A549 (cell line): ENCODE results near the gene VAMP5. TPM values are rescaled to one million over a fixed set of nuclear protein-coding genes. Genes with fewer than 3 reads are reported as not detected.

ENCODE experiments used
- ATAC-seq, 2 experiments: fragments of 200-7000 bp in 1 of 2; fragments of >200 bp in 1 of 2; cut with Nextera tagmentation in 1 of 2; cut with Tn5 transposase in 1 of 2; 3 replicates each; pipeline versions ENCODE4 v1.8.0 to v1.9.1; 2018 to 2020; ENCODE audit warnings: mild to moderate bottlenecking in 1 of 2, moderate library complexity in 1 of 2
- CTCF ChIA-PET: fragments of 300-600 bp; sonication (Branson Sonifier 250); formaldehyde crosslinking; extraction: SDS; loops from one replicate; lab custom pipeline; 2021; ENCODE audit warnings: antibody characterized with exemption, inconsistent platforms; lab: Yijun Ruan, JAX
- POLR2A ChIA-PET: fragments of 350-600 bp; formaldehyde crosslinking; extraction: SDS; loops from one replicate; lab custom pipeline; 2021; ENCODE audit warnings: antibody characterized with exemption, inconsistent platforms; lab: Yijun Ruan, JAX
- DNase-seq, 2 experiments: peaks; one replicate each; pipeline versions ENCODE4 v3.0.0 to v3.0.0-alpha.2; 2011 to 2016; ENCODE audit warnings: low read depth in 1 of 2, low spot score in 1 of 2
- FAIRE-seq: peaks from 2 replicates; lab custom pipeline; 2011; peaks lifted over from hg19 to GRCh38; lab: Jason Lieb, UNC
- H3K27ac ChIP-seq, 2 experiments: fragments of >200 bp; sonication (Bioruptor Twin); formaldehyde crosslinking; 3 replicates each; pipeline ENCODE4 v1.5.1; 2016 to 2017
- H3K4me1 ChIP-seq: fragments of >200 bp; sonication (Bioruptor Twin); formaldehyde crosslinking; 3 replicates; pipeline ENCODE4 v1.6.1; 2016
- H3K4me2 ChIP-seq: fragments of >200 bp; sonication (Bioruptor Twin); formaldehyde crosslinking; 3 replicates; pipeline ENCODE4 v1.6.1; 2016
- H3K4me3 ChIP-seq: fragments of >200 bp; sonication (Bioruptor Twin); formaldehyde crosslinking; 3 replicates; pipeline ENCODE4 v1.5.1; 2016
- H3K9me3 ChIP-seq: fragments of >200 bp; sonication (Bioruptor Twin); formaldehyde crosslinking; 3 replicates; pipeline ENCODE4 v1.6.1; 2016
- ATOH8 ChIP-seq: fragments of 250-450 bp; sonication (Bioruptor Pico); IDR thresholded peaks from 2 replicates; pipeline ENCODE4 v1.5.0; 2020; ENCODE audit warnings: low read depth, mild to moderate bottlenecking, moderate library complexity
- BCL3 ChIP-seq: fragments of >200 bp; sonication (Bioruptor Twin); formaldehyde crosslinking; IDR thresholded peaks from 3 replicates; pipeline ENCODE4 v1.6.1; 2016
- CBX8 ChIP-seq: fragments of 200-600 bp; sonication (generic); IDR thresholded peaks from 2 replicates; pipeline ENCODE4 v1.6.1; 2016
- E2F6 ChIP-seq: IDR thresholded peaks from 2 replicates; pipeline ENCODE4 v1.6.1; 2012; ENCODE audit warnings: low read depth, borderline replicate concordance
- EP300 ChIP-seq, 2 experiments: fragments of >200 bp; sonication (Bioruptor Twin); formaldehyde crosslinking; IDR thresholded peaks; 2 replicates in 1 of 2; 3 replicates in 1 of 2; pipeline ENCODE4 v1.6.1; 2016 to 2017
- ESRRA ChIP-seq: fragments of 150-350 bp; IDR thresholded peaks from 2 replicates; pipeline ENCODE4 v1.6.1; 2014; ENCODE audit warnings: mild to moderate bottlenecking, low read length, borderline replicate concordance
- FOSB ChIP-seq: fragments of 250-450 bp; sonication (Bioruptor Pico); IDR thresholded peaks from 2 replicates; pipeline ENCODE4 v1.5.0; 2020; ENCODE audit warnings: mild to moderate bottlenecking, moderate library complexity
- FOSL2 ChIP-seq, 2 experiments: fragments of 450-650 bp in 1 of 2; fragments of >200 bp in 1 of 2; sonication (Bioruptor Twin) in 1 of 2; formaldehyde crosslinking; IDR thresholded peaks; 2 replicates each; pipeline versions ENCODE4 v1.5.0 to v1.6.1; 2016 to 2020; ENCODE audit warnings: mild to moderate bottlenecking in 1 of 2, moderate library complexity in 1 of 2
- HDAC2 ChIP-seq: fragments of 200-600 bp; sonication (generic); IDR thresholded peaks from 2 replicates; pipeline ENCODE4 v1.6.1; 2016
- HOXB5 ChIP-seq: fragments of 250-450 bp; sonication (Bioruptor Pico); IDR thresholded peaks from 2 replicates; pipeline ENCODE4 v1.5.0; 2020; ENCODE audit warnings: mild to moderate bottlenecking, moderate library complexity
- JUN ChIP-seq, 2 experiments: fragments of >200 bp; sonication (Bioruptor Twin); formaldehyde crosslinking; IDR thresholded peaks; 2 replicates in 1 of 2; 3 replicates in 1 of 2; pipeline ENCODE4 v1.6.1; 2016 to 2017
- MAX ChIP-seq: IDR thresholded peaks from 2 replicates; pipeline ENCODE4 v1.6.1; 2012
- MAZ ChIP-seq: fragments of 150-350 bp; IDR thresholded peaks from 2 replicates; pipeline ENCODE4 v1.6.1; 2014; ENCODE audit warnings: antibody characterized with exemption, low read depth, low read length, borderline replicate concordance
- MYC ChIP-seq: IDR thresholded peaks from 2 replicates; pipeline ENCODE4 v1.6.1; 2012; ENCODE audit warnings: mild to moderate bottlenecking, inconsistent platforms, low read length, improper control_type of control experiment, borderline replicate concordance
- NFE2L2 ChIP-seq: fragments of 150-350 bp; conservative IDR thresholded peaks from 2 replicates; pipeline ENCODE4 v1.6.1; 2014; ENCODE audit warnings: low read length
- NPAS2 ChIP-seq: fragments of 250-450 bp; sonication (Bioruptor Pico); IDR thresholded peaks from 2 replicates; pipeline ENCODE4 v1.8.0; 2022; ENCODE audit warnings: mild to moderate bottlenecking, moderate library complexity, borderline replicate concordance
- RAD21 ChIP-seq, 2 experiments: fragments of >200 bp in 1 of 2; sonication (Bioruptor Twin) in 1 of 2; formaldehyde crosslinking in 1 of 2; IDR thresholded peaks in 1 of 2; conservative IDR thresholded peaks in 1 of 2; 2 replicates in 1 of 2; 3 replicates in 1 of 2; pipeline ENCODE4 v1.6.1; 2012 to 2018; ENCODE audit warnings: inconsistent platforms in 1 of 2
- RFX5 ChIP-seq: fragments of 450-650 bp; IDR thresholded peaks from 2 replicates; pipeline ENCODE4 v1.7.1; 2014; ENCODE audit warnings: antibody characterized with exemption, mild to moderate bottlenecking, moderate library complexity
- SREBF2 ChIP-seq: fragments of 450-650 bp; IDR thresholded peaks from 2 replicates; pipeline ENCODE4 v1.6.1; 2014; ENCODE audit warnings: mild to moderate bottlenecking, moderate library complexity
- TP53 ChIP-seq: fragments of 250-450 bp; sonication (Bioruptor Pico); IDR thresholded peaks from 2 replicates; pipeline ENCODE4 v1.5.0; 2021; ENCODE audit warnings: mild to moderate bottlenecking, moderate library complexity
- ZC3H11A ChIP-seq: fragments of 450-650 bp; IDR thresholded peaks from 2 replicates; pipeline ENCODE4 v1.6.1; 2014; ENCODE audit warnings: antibody characterized with exemption, mild to moderate bottlenecking
- ZFP36 ChIP-seq: fragments of 450-650 bp; IDR thresholded peaks from 2 replicates; pipeline ENCODE4 v1.6.1; 2014; ENCODE audit warnings: borderline replicate concordance; ENCODE audit not compliant: partially characterized antibody
- ZNF302 ChIP-seq: fragments of 250-450 bp; sonication (Bioruptor Pico); IDR thresholded peaks from 2 replicates; pipeline ENCODE4 v1.9.0; 2021; ENCODE audit warnings: inconsistent platforms, mild to moderate bottlenecking, moderate library complexity
- WGBS: methylation state at CpG from one replicate; pipeline ENCODE4 v1.1.6; 2017; ENCODE audit errors: missing lambda C conversion rate; 5-methylcytosine and 5-hydroxymethylcytosine counted together
- polyA plus RNA-seq, 4 experiments: library from polyadenylated mRNA; depleted of rRNA in 3 of 4; stranded (reverse); fragments of >200 nt; fragmentation: RNase III in 1 of 4; extraction: RNeasy Plus Mini Kit Qiagen cat#74134 plus additional on column Dnase treatment in 1 of 4; gene quantifications; 2 replicates in 3 of 4; 3 replicates in 1 of 4; pipeline ENCODE4 v1.2.3, GENCODE V29; 2011 to 2017
- TF ChIP-seq, protein P1 (sequence below): fragments of >200 bp; sonication (Bioruptor Twin); formaldehyde crosslinking; IDR thresholded peaks from 3 replicates; pipeline ENCODE4 v1.5.1; 2016
- TF ChIP-seq, protein P2 (sequence below): fragments of >200 bp; sonication (Bioruptor Twin); formaldehyde crosslinking; IDR thresholded peaks from 2 replicates; pipeline ENCODE4 v1.6.1; 2016

VAMP5 gene
- polyA plus RNA-seq, 2 of the 4 experiments (the other 2 are of a cell fraction): 0.16 TPM; not detected in 1

DNA sequence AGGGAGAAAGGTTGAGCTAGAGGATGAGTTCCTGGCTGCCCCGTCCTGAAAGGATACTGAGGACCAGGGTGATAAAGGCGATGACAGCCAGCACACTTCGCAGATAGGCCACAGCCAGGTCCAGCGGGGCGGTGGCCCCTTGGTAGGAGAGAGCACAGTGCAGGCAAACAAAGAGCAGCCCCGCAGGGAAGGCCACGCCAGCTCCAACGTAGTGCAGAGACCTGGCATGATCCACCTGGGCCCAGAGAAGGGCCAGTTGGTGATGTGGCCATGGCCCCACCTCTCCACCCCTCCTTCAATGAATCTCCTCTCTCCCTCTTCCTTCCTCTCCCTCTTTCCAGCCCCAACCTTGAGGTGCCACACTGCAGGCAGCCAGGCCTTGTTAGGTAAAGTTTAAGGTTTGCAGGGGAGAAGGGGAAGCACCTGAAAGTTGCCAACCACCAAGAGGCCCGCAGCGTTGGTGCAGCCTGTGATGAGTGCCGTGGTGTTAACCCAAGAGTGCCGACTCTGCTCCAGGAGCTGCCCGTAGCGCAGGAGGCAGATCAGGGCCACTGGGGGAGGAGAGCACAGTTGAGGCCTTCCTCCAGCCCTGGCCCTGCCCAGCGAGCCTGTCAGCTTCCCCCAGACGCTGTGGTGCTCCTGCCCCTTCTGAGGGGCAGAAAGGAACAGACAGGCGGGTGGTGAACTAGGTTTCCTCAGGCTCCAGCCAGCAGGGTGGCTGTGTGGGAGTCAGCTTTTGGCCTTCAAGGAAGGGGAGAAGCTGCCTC, 15.4 kb downstream of the VAMP5 start (continued):
- no peak for TF ChIP-seq BCL3

- H3K4me3 ChIP-seq: no peak overlapping the region
These were observed 16.0 kb downstream of the VAMP5 start for GRCh38 chr2:85600235-85600575.

GRCh38 chr2:85600951-85601770, 16.9 kb downstream of the VAMP5 start:
- CTCF ChIA-PET: interaction anchor here (1.1 to 1.8 kb wide), 8 partner anchors 9 to 180 kb away, joined by 3 to 12 read pairs (median 4); partner anchors contain the start of gene USP39
- ATAC-seq: no peak
- FAIRE-seq: no peak
- Histone ChIP-seq H3K4me2 (peak overlapping the region; percentile 81), H3K9me3 (no peaks in the 10 kb centered on the region), H3K4me1 (peaks cover 28% of the 10 kb centered on the region), H3K4me3 (peak overlapping the region; percentile 66), H3K27ac (peak overlapping the region in 1 of 2 experiments; percentile 92; a peak in 4 of 6 replicates)
- WGBS: 79% methylated on average over 6 of the region's 6 CpGs
- no peak for DNase-seq
- POLR2A ChIA-PET: interaction anchor here (0.6 to 2.2 kb wide), 3 partner anchors 10 to 62 kb away, joined by 3 to 10 read pairs (median 3); partner anchors contain the start of genes C2orf68 and MAT2A
- TF ChIP-seq EP300 (IDR thresholded peaks at IDR 0.05): no peak
- no peak for TF ChIP-seq ZNF302
- TF ChIP-seq RAD21 (conservative IDR thresholded peaks at IDR 0.05 in 1 of 2, IDR thresholded peaks at IDR 0.05 in 1 of 2): no peak
- no peak for TF ChIP-seq ZFP36
- no peak for TF ChIP-seq HOXB5 (CRISPR knock-in tag)
- TF ChIP-seq HDAC2: no peak
- TF ChIP-seq MAX: no peak
- TF ChIP-seq TP53 (CRISPR knock-in tag): no peak
- TF ChIP-seq ZC3H11A: no peak
- TF ChIP-seq FOSL2 (IDR thresholded peaks at IDR 0.05): no peak
- no peak for TF ChIP-seq FOSL2 (CRISPR knock-in tag; IDR thresholded peaks at IDR 0.05)
- no peak for TF ChIP-seq SREBF2
- TF ChIP-seq, protein P1, sequence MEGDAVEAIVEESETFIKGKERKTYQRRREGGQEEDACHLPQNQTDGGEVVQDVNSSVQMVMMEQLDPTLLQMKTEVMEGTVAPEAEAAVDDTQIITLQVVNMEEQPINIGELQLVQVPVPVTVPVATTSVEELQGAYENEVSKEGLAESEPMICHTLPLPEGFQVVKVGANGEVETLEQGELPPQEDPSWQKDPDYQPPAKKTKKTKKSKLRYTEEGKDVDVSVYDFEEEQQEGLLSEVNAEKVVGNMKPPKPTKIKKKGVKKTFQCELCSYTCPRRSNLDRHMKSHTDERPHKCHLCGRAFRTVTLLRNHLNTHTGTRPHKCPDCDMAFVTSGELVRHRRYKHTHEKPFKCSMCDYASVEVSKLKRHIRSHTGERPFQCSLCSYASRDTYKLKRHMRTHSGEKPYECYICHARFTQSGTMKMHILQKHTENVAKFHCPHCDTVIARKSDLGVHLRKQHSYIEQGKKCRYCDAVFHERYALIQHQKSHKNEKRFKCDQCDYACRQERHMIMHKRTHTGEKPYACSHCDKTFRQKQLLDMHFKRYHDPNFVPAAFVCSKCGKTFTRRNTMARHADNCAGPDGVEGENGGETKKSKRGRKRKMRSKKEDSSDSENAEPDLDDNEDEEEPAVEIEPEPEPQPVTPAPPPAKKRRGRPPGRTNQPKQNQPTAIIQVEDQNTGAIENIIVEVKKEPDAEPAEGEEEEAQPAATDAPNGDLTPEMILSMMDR: no peak
- TF ChIP-seq ESRRA: no peak
- TF ChIP-seq NFE2L2: no peak
- TF ChIP-seq NPAS2 (CRISPR knock-in tag): no peak
- no peak for TF ChIP-seq ATOH8

More at GRCh38 chr2:85600235-85600575, 16.0 kb downstream of the VAMP5 start:
- Histone ChIP-seq H3K27ac (no peak overlapping the region), H3K4me2 (no peak overlapping the region), H3K4me1 (peaks cover 22% of the 10 kb centered on the region), H3K9me3 (no peaks in the 10 kb centered on the region)
- ATAC-seq: no peak
- no peak for TF ChIP-seq RFX5
- TF ChIP-seq, protein P2, sequence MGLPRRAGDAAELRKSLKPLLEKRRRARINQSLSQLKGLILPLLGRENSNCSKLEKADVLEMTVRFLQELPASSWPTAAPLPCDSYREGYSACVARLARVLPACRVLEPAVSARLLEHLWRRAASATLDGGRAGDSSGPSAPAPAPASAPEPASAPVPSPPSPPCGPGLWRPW: no peak
- no peak for TF ChIP-seq MAZ
- TF ChIP-seq, protein P1: no peak
- TF ChIP-seq JUN (IDR thresholded peaks at IDR 0.05): no peak
- TF ChIP-seq E2F6: no peak
- TF ChIP-seq FOSB (CRISPR knock-in tag): no peak
- TF ChIP-seq SREBF2: no peak
- no peak for TF ChIP-seq MYC
- no peak for TF ChIP-seq CBX8
- WGBS: 63% methylated on average over 3 of the region's 3 CpGs
- DNase-seq: no peak
- no peak for FAIRE-seq
- POLR2A ChIA-PET: interaction anchor here (0.6 kb wide), 1 partner anchor 9 kb away, joined by 3 read pairs; no protein-coding TSS in a partner anchor
- CTCF ChIA-PET: interaction anchor here (0.5 to 1.8 kb wide), 6 partner anchors 13 to 179 kb away, joined by 3 to 12 read pairs (median 4); no protein-coding TSS in a partner anchor
